Muscle layer of colon (tissue), 2 donors: ENCODE results near the gene FBXO11.

Experiments
- H3K27ac ChIP-seq: one replicate; pipeline ENCODE4 v1.7.0; 2013; ENCODE audit warnings: low read depth, mild to moderate bottlenecking, low read length, moderate library complexity
- H3K27me3 ChIP-seq, 2 donors: one replicate each; pipeline ENCODE4 v1.7.0; 2013; ENCODE audit warnings: low read length in 2 of 2, mild to moderate bottlenecking in 2 of 2; ENCODE audit not compliant: insufficient read depth in 2 of 2, control insufficient read depth in 1 of 2
- H3K36me3 ChIP-seq: one replicate; pipeline ENCODE4 v1.7.0; 2013; ENCODE audit warnings: mild to moderate bottlenecking, low read length; ENCODE audit not compliant: insufficient read depth
- H3K4me1 ChIP-seq: one replicate; pipeline ENCODE4 v1.7.0; 2013; ENCODE audit warnings: mild to moderate bottlenecking, low read length; ENCODE audit not compliant: insufficient read depth
- H3K4me3 ChIP-seq, 2 donors: one replicate each; pipeline ENCODE4 v1.7.0; 2013; ENCODE audit warnings: low read length in 2 of 2, low read depth in 1 of 2, mild to moderate bottlenecking in 1 of 2, moderate library complexity in 1 of 2
- H3K9ac ChIP-seq: one replicate; pipeline ENCODE4 v1.7.0; 2013; ENCODE audit warnings: low read length
- H3K9me3 ChIP-seq: one replicate; pipeline ENCODE4 v1.7.0; 2013; ENCODE audit warnings: mild to moderate bottlenecking, low read length
- donor health status: abdominal sarcoma.
- donor health status: Adenocarcinoma of cecum.

FBXO11 gene

DNA sequence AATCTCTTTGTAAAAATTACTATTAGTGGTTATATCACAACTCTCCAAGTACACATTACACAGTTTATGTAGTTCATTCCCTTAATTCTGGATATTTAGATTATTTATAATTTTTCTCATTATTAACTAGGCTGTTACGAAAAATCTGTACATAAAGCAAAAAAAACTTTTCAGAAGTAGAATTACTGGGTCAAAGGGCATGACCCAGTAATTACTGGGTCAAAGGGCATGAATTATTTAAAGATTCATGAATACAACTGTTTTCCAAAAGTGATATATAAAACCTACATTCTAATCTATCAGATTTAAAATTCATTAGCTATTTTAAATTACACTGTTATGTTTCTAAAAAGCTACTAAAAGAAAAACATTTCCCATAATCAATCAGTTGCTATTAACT is 68.0 kb downstream of the FBXO11 start:
- H3K27ac ChIP-seq: no peak overlapping the region
- peaks cover 26% of the 10 kb centered on the region for H3K36me3 ChIP-seq
- no peak overlapping the region for H3K4me3 ChIP-seq
- no peaks in the 10 kb centered on the region for H3K27me3 ChIP-seq
- H3K9me3 ChIP-seq: no peaks in the 10 kb centered on the region
- peaks cover 6% of the 10 kb centered on the region for H3K4me1 ChIP-seq
- H3K9ac ChIP-seq: no peak overlapping the region

- Histone ChIP-seq H3K9me3 (no peaks in the 10 kb centered on the region), H3K9ac (no peak overlapping the region), H3K4me1 (no peaks in the 10 kb centered on the region), H3K36me3 (peaks cover 38% of the 10 kb centered on the region), H3K27ac (no peak overlapping the region), H3K4me3 (no peak overlapping the region), H3K27me3 (no peaks in the 10 kb centered on the region)
These were observed 72.8 kb downstream of the FBXO11 start for GRCh38 chr2:47833516-47833968.

DNA sequence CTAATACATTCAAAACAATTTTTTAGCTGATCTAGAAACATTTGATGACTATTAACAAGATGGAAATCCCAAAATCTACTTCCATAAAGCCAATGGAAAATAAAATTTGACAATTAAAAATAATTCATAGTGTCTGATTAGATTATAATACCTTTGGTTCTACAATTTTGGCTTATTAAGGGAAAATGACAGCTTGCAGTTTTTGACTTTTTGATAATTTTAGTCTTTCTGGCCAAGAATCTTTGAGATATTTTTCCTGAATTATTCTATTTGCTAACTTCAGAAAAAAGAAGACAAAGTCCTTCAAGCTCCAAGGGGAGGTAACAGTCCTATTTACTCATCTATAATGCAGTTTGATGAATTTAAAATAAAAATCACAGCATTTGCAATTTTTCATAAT is 83.8 kb downstream of the FBXO11 start:
- no peak overlapping the region for H3K27ac ChIP-seq
- H3K4me3 ChIP-seq: no peak overlapping the region
- H3K27me3 ChIP-seq: no peaks in the 10 kb centered on the region
- no peaks in the 10 kb centered on the region for H3K4me1 ChIP-seq
- H3K9ac ChIP-seq: no peak overlapping the region
- no peaks in the 10 kb centered on the region for H3K9me3 ChIP-seq
- peaks cover 43% of the 10 kb centered on the region for H3K36me3 ChIP-seq

DNA sequence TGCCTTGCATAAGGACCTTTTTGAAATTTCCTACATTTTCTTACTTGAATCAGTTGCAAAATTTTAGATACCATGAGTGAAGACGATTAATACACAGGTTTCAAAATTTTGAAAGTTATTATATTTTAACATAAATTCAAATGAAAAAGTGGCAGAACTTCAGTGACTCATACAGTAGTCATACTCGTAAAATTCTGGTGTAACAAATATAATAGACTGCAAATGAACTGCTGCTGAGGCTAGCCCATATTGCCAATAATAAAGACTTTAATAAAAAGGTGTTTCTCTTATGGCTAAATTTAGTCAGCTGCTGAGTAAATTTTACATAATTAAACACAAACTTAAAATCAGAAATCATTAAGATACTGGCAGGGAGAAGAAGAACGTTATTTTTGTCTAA is 86.5 kb downstream of the FBXO11 start:
- Histone ChIP-seq H3K36me3 (peaks cover 54% of the 10 kb centered on the region), H3K4me1 (no peaks in the 10 kb centered on the region), H3K9ac (no peak overlapping the region)

GRCh38 chr2:47818777-47819176 is 87.5 kb downstream of the FBXO11 start:
- no peak overlapping the region for H3K4me3 ChIP-seq
- no peaks in the 10 kb centered on the region for H3K9me3 ChIP-seq
- no peak overlapping the region for H3K9ac ChIP-seq
- H3K27me3 ChIP-seq: no peaks in the 10 kb centered on the region
- H3K4me1 ChIP-seq: no peaks in the 10 kb centered on the region
- no peak overlapping the region for H3K27ac ChIP-seq
- H3K36me3 ChIP-seq: peaks cover 54% of the 10 kb centered on the region

More for the DNA sequence above, 86.5 kb downstream of the FBXO11 start:
- no peaks in the 10 kb centered on the region for H3K9me3 ChIP-seq
- H3K27me3 ChIP-seq: no peaks in the 10 kb centered on the region
- H3K27ac ChIP-seq: no peak overlapping the region
- H3K4me3 ChIP-seq: no peak overlapping the region

DNA sequence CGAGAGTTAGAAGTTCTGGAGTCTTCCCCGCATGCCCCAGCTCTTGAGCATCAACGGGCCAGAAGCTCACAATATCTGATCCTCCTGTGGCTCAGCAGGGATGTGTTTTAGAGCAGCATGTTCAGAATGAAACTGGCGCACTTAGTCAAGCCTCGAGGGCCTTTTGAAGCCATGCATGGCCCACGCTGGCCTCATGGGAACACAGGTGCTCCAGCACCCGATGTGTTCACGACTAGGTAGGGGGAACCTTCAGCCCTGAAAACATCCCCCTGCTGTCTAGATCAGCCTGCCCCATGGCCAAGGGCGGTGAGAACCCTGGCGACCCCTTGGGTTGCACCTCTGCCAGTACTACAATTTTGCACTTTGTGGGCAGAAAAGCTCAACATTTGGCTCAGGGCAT is 90.5 kb downstream of the FBXO11 start:
- H3K4me3 ChIP-seq: no peak overlapping the region
- H3K9ac ChIP-seq: no peak overlapping the region
- H3K27me3 ChIP-seq: no peaks in the 10 kb centered on the region
- no peaks in the 10 kb centered on the region for H3K9me3 ChIP-seq
- peaks cover 13% of the 10 kb centered on the region for H3K4me1 ChIP-seq
- H3K36me3 ChIP-seq: peaks cover 62% of the 10 kb centered on the region
- no peak overlapping the region for H3K27ac ChIP-seq

DNA sequence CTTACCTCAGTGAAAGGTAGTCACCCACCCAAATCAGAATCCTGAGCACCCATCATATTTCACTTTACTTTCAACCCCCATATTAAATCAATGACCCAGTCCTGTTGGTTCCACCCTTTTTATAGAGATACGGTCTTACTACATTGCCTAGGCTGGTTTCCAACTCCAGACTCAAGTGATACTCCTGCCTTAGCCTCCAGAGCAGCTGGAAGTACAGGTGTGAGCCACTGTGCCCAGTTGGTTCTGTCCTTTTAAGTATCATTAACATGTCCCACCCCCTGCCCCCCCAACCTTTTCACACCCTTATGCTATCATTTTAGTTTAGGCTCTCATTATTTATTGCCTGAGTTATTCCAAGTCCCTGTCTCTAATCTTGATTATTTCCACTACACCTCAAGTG is 94.6 kb downstream of the FBXO11 start:
- H3K27me3 ChIP-seq: no peaks in the 10 kb centered on the region
- no peak overlapping the region for H3K27ac ChIP-seq
- peaks cover 65% of the 10 kb centered on the region for H3K36me3 ChIP-seq
- no peak overlapping the region for H3K4me3 ChIP-seq
- H3K9ac ChIP-seq: no peak overlapping the region
- H3K4me1 ChIP-seq: peaks cover 13% of the 10 kb centered on the region
- H3K9me3 ChIP-seq: no peaks in the 10 kb centered on the region

DNA sequence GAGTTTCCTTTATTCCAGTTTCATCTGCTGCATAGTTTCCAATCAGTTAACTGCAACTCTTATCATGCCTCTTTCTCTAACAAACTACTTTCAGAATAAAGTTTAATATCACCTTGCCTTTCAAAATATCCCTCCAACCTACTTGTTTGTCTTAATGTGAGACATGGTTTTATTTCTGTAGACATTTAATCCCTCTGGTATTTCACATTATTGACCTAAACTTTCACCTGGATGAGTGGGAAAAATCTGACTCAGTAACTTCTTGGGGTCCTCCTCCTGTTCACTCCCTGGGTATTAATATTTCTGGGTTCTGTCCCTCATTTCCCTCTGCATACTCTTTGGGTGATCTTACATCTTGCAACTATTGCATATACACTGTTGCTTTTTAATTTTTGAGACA is 95.4 kb downstream of the FBXO11 start:
- H3K4me3 ChIP-seq: no peak overlapping the region
- H3K4me1 ChIP-seq: peaks cover 13% of the 10 kb centered on the region
- peaks cover 63% of the 10 kb centered on the region for H3K36me3 ChIP-seq
- H3K27me3 ChIP-seq: no peaks in the 10 kb centered on the region
- H3K9me3 ChIP-seq: no peaks in the 10 kb centered on the region
- H3K27ac ChIP-seq: no peak overlapping the region
- no peak overlapping the region for H3K9ac ChIP-seq

DNA sequence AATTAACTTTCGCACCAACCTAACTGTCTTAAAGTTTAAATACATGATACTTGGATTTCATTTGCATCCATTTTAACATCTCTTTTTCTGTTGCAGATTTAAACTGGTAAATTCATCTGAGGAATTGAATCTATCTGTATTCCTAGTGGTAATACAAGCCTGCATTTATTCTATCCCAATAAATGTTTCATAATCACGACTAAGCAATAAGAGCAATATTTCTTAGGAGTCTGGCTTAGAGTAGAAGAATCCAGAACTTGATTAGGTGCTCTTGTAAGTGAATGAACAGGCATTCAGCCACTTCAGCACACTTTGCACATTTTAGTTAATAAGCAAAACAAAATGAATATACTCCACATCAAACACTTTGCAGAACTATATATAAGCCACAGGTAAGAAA is 96.4 kb downstream of the FBXO11 start:
- H3K27me3 ChIP-seq: no peaks in the 10 kb centered on the region
- peaks cover 63% of the 10 kb centered on the region for H3K36me3 ChIP-seq
- H3K9ac ChIP-seq: no peak overlapping the region
- no peak overlapping the region for H3K4me3 ChIP-seq
- no peak overlapping the region for H3K27ac ChIP-seq
- peaks cover 13% of the 10 kb centered on the region for H3K4me1 ChIP-seq
- no peaks in the 10 kb centered on the region for H3K9me3 ChIP-seq

GRCh38 chr2:47808614-47809013 is 97.7 kb downstream of the FBXO11 start:
- Histone ChIP-seq H3K27me3 (no peaks in the 10 kb centered on the region), H3K27ac (no peak overlapping the region), H3K36me3 (peaks cover 75% of the 10 kb centered on the region), H3K4me3 (no peak overlapping the region), H3K4me1 (peaks cover 13% of the 10 kb centered on the region), H3K9me3 (no peaks in the 10 kb centered on the region), H3K9ac (no peak overlapping the region)

DNA sequence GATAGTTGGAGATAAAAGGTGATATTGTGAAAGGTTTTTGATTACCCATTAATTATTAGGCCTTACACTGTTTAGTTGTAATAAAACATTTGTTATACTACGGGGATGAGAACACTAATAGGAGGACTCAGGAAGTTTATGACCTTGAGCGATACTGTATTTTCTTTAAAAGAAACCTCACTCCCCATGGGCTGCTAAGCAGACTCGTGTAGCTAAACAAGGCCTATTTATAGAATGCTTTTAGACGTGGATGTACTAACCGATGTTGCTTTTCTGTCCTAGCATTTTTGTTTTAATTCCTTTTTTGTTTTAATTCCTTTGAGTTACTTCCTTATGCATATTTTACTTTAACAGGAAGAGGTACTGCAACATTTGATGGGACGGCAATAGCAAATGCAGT is 100.4 kb downstream of the FBXO11 start:
- no peaks in the 10 kb centered on the region for H3K9me3 ChIP-seq
- peaks cover 91% of the 10 kb centered on the region for H3K36me3 ChIP-seq
- no peaks in the 10 kb centered on the region for H3K27me3 ChIP-seq
- H3K4me1 ChIP-seq: no peaks in the 10 kb centered on the region
- H3K9ac ChIP-seq: no peak overlapping the region
- no peak overlapping the region for H3K27ac ChIP-seq
- H3K4me3 ChIP-seq: no peak overlapping the region

- no peaks in the 10 kb centered on the region for H3K9me3 ChIP-seq
- no peak overlapping the region for H3K4me3 ChIP-seq
- H3K36me3 ChIP-seq: peaks cover 93% of the 10 kb centered on the region
- H3K27me3 ChIP-seq: no peaks in the 10 kb centered on the region
- no peaks in the 10 kb centered on the region for H3K4me1 ChIP-seq
- no peak overlapping the region for H3K9ac ChIP-seq
- H3K27ac ChIP-seq: no peak overlapping the region
These were observed 102.5 kb downstream of the FBXO11 start for GRCh38 chr2:47803770-47804169.
